HG03280 (cell line): ENCODE measurements around the gene TRIM38.

ENCODE experiments used
- ATAC-seq: cut with Tn5 transposase; IDR thresholded peaks from one replicate; pipeline ENCODE4 v1.9.1; 2021; ENCODE audit warnings: mild to moderate bottlenecking, moderate library complexity; ENCODE audit not compliant: unreplicated experiment

TRIM38 gene

DNA sequence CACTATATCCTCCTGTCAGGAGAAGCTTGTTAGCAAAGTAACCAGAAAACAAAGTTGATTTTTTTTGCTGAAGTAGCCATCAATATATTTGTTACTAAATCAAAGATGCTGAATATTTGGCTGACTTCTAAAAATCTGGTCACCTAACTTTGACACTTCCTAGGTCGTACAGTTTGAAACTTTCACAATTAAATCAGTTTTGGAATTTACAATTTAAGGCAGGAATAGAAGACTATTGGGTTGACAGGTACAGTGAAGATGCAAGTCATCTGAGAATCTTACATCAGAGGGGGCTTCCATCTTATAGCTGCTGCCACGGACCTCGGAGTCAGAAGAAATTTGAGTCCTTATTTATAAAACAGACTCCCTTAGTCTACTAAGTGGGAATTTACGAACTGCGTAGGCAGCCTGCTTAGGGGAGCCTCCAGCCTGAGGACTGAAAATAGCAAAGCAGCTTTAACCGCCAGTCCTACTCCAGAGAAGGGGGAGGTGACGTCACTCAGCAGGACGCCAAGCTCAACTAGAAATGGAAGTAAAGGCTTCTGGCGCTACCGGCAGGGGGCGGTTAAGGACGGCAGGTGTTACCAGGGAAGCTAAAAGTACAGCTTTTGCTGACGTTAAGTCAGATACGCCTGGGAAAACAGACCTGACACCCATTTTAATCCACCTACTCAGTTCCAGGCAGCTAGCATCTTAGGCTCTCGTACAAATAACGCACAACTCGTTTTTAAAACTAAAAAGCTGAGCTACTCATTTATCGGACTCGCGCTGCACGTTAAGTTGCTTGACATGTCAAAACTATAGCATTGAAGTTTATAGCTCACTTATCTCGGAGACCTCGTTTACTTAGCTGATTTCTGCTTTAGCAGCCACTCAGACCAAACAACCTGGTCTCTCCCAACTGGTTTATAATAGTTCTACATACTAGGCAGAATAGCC, 63.6 kb downstream of the TRIM38 start:
- peak; percentile 38 for ATAC-seq

DNA sequence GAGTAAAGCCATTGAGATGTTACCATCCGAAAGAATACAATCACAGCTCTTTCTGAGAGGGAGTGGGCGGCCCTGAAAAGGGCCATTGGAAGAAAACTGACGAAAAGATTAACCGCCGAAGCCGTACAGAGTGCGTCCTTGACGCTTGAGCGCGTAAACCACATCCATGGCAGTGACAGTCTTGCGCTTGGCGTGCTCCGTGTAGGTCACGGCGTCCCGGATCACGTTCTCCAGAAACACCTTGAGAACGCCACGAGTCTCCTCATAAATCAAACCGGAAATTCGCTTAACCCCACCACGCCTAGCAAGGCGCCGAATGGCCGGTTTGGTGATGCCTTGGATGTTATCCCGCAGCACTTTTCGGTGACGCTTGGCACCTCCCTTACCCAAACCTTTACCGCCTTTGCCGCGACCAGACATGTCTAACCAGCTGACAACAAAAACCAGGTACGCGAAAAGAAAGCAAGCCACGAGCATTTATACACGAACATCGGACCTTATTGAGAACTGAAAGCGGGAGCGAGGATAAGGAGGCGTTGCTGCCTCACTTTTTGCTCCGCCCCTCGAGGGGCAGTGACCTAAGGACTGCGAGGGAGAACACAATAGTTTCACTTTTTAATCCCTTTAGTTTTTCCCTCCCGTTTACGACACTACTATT, 64.4 kb downstream of the TRIM38 start:
- peak; percentile 46 for ATAC-seq

DNA sequence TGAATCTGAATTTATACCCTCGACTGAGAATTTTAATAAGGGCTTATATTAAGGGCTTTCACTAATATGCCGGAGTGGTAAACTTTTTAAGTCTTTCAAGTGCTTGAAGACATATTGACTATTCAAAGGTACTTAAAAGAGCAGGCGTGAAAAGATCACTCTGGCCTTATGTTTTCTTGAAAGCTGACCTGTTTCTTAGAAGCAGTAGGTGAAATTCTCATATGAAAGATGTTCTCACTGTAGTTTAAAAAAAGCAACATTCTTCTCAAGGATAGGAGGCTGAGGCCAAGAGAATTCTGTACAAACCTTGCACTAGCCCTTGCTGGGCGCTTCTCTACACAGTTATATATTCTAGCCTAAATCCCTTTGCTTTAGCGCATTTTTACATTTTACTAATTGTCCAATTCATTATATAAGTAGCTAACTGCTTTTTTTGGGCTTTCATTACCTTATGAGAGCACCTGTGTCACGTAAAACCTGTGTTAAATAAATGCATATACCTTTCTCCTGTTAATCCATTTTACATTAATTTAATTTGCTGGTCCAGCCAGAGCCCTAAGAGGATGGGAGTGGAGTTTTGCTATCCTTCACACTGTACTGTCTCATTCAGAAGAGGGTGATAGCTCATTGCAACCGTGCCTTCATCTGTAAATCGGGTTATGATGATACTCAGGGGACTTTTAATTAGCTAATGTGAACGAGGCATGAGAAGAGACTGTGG, 65.0 kb downstream of the TRIM38 start:
- no peak for ATAC-seq

DNA sequence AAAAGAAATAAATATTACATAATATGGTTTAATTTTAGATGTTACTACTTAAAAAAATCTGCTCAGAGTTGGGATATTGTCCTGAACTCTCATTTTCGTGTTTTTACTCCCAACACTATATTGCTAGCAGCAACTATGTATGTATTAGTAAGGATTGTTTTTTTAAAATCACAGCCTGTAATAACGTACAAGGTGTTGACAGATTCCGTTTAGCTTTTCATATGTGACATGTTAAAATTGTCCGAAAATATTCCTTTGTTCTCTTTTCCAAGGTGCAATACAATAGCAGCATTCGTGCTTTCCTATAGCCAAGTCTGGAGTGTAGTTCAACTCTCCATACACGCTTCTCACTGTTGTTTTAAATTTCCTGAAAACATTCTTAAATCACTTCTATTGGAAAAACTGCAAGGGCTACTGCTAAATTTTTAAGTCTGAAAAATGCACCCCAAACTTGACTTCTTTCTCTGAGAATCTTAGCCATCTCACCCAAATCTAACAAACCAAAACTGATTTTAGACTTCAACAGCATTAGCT, 65.7 kb downstream of the TRIM38 start:
- ATAC-seq: no peak

DNA sequence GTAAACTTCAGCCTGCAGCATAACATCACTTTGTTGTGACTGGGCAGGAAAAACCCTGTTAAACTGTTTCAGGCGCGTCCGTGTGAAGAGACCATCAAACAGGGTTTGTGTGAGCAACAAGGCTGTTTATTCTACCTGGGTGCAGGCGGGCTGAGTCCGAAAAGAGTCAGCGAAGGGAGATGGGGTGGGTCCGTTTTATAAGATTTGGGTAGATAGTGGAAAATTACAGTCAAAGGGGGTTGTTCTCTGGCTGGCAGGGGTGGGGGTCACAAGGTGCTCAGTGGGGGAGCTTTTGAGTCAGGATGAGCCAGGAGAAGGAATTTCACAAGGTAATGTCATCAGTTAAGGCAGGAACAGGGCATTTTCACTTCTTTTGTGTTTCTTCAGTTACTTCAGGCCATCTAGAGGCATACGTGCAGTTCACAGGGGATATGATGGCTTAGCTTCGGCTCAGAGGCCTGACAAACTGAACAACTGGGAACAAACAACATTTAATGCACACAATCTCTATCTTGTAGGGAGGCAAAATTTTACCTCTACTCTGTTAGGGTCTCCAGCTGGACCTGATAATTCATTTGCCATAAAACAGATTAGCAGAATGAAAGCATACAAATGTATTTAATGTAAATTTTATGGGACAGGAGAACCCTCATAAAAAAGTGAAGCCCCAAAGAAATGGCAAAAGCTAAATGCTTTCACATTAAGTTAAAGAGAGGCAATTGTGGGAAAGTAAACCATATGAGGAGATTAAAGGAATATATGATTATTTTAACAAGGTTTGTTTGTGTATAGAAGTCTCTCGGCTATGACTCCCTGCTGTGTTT, 66.4 kb downstream of the TRIM38 start:
- no peak for ATAC-seq

DNA sequence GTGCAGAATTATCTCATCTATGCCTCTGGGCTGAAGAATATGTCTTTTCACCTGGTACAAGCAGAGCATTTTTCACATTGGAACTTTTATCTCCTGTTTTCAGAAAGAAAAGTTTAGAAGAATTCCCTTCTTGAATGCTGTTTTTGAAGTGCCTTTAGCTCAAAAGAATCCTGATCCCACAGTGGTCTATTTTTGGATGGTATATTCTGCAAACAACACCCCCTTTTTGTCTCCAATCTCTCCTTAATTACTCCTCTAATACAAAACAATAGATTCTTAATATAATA, 66.9 kb downstream of the TRIM38 start:
- no peak for ATAC-seq

DNA sequence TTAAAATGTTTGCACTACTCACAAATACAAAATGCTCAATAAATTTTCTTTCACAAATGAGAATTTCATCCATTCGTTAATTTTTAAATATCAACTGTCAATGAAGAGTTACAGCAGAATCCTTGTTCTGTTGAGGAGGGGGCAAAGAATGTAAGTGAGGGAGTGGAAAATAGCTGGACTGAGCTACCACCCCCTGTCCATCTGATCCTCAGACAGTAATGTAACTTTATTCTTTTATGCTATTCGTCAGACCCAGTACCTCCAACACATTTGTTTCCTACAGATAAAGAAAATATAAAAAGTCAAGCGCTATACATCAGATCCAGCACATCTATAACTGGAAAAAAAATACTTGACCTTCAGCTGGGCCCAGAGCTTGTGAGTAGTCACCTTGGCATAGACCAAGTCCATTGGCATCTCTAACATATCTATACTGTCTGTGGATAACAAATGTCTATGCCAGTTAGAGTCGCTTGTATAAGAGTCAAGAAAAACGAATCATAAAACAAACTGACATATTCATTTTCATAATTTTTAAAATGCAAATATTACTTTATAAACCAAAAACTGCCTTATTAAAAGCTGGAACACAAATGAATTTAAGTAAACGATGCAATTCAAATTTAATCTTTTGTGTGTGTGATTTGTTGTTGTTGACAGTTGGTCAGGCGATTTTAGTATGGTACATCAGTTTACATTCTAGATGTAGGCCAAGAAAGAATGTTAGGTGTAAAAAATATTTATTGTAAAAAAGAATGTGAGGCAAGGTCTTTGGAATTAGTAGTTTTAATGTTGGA, 67.5 kb downstream of the TRIM38 start:
- ATAC-seq: no peak

DNA sequence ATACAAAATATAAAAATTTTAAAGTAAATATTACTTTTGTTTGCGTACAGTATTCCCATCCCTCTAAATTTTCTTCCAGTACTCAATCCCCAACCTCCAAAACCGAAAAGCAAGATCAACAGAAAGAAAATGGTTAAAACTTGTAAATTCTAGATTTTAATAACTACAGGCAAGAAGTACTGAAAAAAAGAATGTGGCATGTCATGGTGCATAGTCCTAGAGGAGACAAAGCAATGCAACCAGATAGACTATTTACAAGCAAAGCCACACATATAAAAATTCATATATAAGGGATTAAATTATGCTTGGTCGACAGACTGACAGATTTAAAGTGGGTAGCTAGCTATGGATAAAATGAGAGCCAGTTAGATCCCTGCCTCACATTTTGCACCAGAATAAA, 68.1 kb downstream of the TRIM38 start:
- ATAC-seq: no peak

DNA sequence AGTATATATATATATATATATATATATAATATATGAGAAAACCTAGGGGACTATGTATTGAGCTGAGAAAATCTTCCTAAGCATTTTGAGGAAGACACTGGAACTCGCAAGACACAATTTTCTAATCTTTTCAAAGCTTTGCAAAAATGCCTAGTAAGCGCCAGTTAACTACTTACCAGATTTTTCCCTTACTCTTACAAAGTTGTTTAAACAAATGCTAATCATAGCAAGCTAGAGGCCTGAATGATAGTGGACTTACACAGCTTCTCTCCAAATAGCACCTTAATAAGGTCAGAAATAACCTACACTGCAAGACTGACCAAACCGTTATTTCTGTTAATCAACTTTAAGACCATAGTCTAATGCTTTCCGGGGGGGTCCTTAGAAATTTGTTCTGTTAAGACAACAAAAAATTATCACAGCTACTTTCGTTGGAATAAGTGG, 68.6 kb downstream of the TRIM38 start:
- no peak for ATAC-seq

DNA sequence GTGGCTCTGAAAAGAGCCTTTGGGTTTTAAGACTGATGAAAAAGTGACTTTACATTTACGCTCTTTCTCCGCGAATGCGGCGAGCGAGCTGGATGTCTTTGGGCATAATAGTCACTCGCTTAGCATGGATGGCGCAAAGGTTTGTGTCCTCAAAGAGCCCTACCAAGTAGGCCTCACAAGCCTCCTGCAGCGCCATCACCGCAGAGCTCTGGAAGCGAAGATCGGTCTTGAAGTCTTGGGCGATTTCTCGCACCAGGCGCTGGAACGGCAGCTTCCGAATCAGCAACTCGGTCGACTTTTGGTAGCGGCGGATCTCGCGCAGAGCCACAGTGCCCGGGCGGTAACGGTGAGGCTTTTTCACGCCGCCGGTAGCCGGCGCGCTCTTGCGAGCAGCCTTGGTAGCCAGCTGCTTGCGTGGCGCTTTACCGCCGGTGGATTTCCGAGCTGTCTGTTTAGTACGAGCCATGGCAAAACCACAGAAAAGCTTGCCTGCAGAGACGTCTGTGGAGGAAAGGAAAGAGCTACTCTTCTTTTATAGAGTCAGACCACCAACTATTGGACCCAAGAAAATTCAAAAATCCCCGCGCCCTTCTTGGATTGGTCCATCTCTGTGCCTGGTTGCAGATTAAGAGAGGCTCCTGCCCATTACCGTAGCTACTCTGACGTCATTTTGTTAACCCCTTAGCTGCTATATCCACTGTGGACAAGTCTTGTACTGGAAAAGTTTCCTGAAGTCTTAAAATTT, 69.2 kb downstream of the TRIM38 start:
- peak; percentile 46 for ATAC-seq

DNA sequence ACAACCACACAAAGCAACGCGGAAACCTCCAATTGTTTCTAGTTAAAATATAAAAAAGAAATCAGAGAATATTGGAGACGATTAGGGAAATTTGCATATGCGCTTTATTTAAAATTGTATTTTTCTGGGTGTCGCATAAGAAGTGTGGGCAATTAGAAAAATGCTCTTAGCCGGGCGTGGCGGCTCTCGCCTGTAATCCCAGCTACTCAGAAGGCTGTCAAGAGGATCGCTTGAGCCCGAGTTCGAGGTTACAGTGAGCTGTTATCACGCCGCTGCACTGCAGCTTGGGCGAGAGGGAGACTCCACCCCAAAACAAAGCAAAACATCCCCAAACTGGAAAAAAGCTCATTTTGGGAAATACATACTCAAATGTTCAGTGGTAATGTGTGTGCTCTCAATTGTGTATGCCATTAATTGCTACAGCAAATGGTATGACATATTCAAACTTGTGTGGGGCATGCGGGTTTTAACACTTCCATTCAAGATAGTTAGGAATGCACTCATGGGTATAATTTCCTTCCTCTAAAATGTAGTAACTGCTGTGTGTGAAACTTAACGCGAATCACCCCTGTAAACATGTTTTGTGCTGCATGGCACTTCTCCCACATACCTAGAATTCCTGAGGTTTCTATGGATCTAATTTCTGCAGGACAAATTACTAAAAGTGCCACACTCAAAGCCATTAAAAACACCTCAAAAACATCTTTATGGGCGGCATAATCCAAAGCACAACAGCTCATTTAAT, 69.9 kb downstream of the TRIM38 start:
- ATAC-seq: no peak

DNA sequence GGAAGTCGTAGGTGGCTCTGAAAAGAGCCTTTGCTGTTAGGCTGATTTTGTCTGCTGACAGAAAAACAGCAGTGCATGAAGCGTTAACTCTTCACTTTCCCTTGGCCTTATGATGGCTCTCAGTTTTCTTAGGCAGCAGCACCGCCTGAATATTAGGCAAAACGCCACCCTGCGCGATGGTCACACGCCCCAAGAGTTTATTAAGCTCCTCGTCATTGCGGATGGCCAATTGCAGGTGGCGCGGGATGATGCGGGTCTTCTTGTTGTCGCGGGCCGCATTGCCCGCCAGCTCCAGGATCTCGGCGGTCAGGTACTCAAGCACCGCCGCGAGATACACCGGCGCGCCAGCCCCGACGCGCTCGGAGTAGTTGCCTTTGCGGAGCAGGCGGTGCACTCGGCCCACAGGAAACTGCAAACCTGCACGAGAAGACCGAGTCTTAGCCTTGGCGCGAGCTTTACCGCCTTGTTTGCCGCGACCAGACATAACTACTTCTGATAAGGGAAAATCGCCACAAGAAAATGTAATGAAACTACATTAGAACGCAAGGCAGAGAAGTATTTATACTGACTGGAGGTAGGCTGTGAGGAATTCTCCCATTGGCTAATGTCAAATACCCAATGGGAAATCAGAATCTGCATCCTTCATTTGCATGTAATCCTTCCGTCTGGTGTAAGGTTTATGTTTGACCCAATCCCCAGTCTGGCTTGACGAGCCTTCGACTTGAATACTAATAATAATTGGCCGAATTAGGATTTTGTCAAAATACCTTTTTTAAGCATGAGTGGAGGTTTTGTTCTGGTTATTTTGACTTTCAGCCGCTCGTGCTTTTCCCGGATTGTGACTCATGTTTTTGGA, 70.7 kb downstream of the TRIM38 start:
- ATAC-seq: peak; percentile 68

DNA sequence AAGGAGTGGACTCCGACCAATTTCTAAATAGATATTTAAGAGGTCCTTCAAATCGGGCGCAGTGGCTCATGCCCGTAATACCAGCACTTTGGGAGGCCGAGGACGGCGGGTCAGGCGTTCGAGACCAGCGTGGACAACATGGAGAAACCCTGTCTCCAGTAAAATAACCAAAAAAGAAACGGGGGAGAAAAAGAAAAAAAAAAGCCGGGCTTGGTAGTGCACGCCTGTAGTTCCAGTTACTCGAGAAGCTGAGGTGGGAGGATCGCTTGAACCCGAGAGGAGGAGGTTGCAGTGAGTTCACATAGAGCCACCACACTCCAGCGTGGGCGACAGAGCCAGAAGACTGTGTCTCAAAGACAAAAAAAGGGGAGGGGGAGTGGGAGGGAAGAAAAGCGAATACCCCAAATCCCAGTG, 71.3 kb downstream of the TRIM38 start:
- ATAC-seq: no peak

DNA sequence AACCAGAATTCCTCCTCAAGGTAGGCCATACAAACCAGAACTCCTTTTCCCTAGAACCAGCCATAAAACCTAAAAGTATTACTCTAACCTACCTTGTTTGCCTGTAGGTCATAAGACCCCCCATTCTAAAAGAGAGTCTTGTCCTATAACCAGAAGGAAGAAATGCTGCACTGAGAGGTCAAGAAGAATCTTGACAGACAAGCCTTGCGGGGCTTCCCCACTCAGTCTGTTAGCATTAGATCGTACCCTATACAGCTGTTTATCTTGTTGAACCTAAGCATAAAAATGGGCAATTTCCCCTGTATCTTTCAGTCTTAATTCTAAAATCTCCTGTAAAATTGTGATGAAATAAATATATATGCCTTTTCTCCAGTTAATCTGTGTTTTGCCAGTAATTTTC, 72.3 kb downstream of the TRIM38 start:
- no peak for ATAC-seq
